GM20000 (cell line): ENCODE measurements around the gene TMEM190.

Experiments
- DNase-seq: peaks from one replicate; pipeline ENCODE4 v3.0.0; 2012; ENCODE audit warnings: low spot score
- CTCF ChIP-seq: IDR thresholded peaks from 2 replicates; pipeline ENCODE4 v1.5.1; 2012; ENCODE audit warnings: mild to moderate bottlenecking, control low read depth; ENCODE audit errors: extremely low read depth, missing control alignments

TMEM190 gene

GRCh38 chr19:55385724-55386492 lies 9.3 kb downstream of the TMEM190 start, which contains the start of gene RPL28:
Gene RPL28 (plus strand): TSS chr19:55385932. CDS start chr19:55386358, 426 bp downstream.
- DNase-seq, result peak; percentile 96

GRCh38 chr19:55386493-55386971 lies 9.9 kb downstream of the TMEM190 start:
- TF ChIP-seq CTCF, result no peak
- no peak for DNase-seq

More at GRCh38 chr19:55385724-55386492, 9.3 kb downstream of the TMEM190 start, which contains the start of gene RPL28:
- no peak for TF ChIP-seq CTCF

GRCh38 chr19:55387736-55388497 lies 11.3 kb downstream of the TMEM190 start:
- TF ChIP-seq CTCF, result no peak
- DNase-seq, result no peak

- no peak for DNase-seq
- TF ChIP-seq CTCF, result no peak
Observed at GRCh38 chr19:55389386-55390317, 13.0 kb downstream of the TMEM190 start.

DNA sequence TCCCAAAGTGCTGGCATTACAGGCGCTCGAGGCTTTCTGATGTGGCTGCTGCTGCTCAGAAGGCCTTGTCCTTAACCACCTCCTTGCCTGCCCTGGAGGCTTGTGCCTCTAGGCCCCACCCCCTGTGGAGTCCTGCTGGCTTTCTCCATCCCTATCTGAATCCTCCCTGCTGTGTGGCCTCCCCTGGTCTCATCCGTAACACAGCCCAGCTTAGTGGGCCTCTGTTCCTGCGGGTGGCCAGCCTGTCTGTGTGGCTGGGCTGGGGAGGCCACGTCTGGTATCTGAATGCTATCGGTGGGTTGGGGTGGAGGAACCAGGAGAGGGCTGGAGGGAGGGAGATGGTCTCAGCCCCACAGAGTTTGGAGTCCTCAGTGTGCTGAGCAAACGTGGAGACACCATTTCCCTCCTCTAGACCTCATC lies 13.8 kb downstream of the TMEM190 start:
- no peak for TF ChIP-seq CTCF

GRCh38 chr19:55391191-55391670 lies 14.6 kb downstream of the TMEM190 start:
- TF ChIP-seq CTCF, result no peak
- DNase-seq, result no peak

More for the DNA sequence above, 13.8 kb downstream of the TMEM190 start:
- no peak for DNase-seq
